GM12878 (cell line): Measurements from ENCODE around the gene HHIPL1. TPM values are rescaled to one million over a fixed set of nuclear protein-coding genes. Genes with fewer than 3 reads are reported as not detected.

Experiments used
- BHLHE40 ChIP-seq, 2 experiments: fragments of 450-650 bp in 1 of 2; IDR thresholded peaks; 2 replicates each; pipeline ENCODE4 v1.6.1; 2011 to 2017; ENCODE audit warnings: low read depth in 2 of 2, borderline replicate concordance in 1 of 2, improper control_type of control experiment in 1 of 2, low read length in 1 of 2, mild to moderate bottlenecking in 1 of 2
- CUX1 ChIP-seq: IDR thresholded peaks from 2 replicates; pipeline ENCODE4 v1.6.1; 2012; ENCODE audit warnings: improper control_type of control experiment, low read depth, low read length; ENCODE audit not compliant: insufficient replicate concordance
- IRF3 ChIP-seq: fragments of 450-650 bp; IDR thresholded peaks from 2 replicates; pipeline ENCODE4 v1.6.1; 2014; ENCODE audit warnings: mild to moderate bottlenecking
- PBX3 ChIP-seq: IDR thresholded peaks from 2 replicates; pipeline ENCODE4 v1.6.1; 2011; ENCODE audit warnings: mild to moderate bottlenecking, low read depth, low read length, moderate library complexity; ENCODE audit not compliant: insufficient replicate concordance
- SIN3A ChIP-seq: IDR thresholded peaks from 2 replicates; pipeline ENCODE4 v1.6.1; 2012; ENCODE audit warnings: low read depth, low read length, improper control_type of control experiment
- STAT1 ChIP-seq: fragments of 450-650 bp; conservative IDR thresholded peaks from 2 replicates; pipeline ENCODE4 v1.6.1; 2014; ENCODE audit warnings: antibody characterized with exemption, mild to moderate bottlenecking
- WRNIP1 ChIP-seq: IDR thresholded peaks from 2 replicates; pipeline ENCODE4 v1.6.1; 2011; ENCODE audit warnings: low read depth, low read length, improper control_type of control experiment, borderline replicate concordance
- YBX1 ChIP-seq: fragments of 450-650 bp; IDR thresholded peaks from 2 replicates; pipeline ENCODE4 v1.6.1; 2016; ENCODE audit warnings: antibody characterized with exemption
- polyA plus RNA-seq, 11 experiments: library from polyadenylated mRNA; depleted of rRNA in 4 of 11; unstranded in 6 of 11; stranded (reverse) in 5 of 11; fragments of >200 nt; fragmentation: Nextera tagmentation in 4 of 11; fragmentation: Illumina TruSeq in 1 of 11; extraction: Ambion mirVana in 4 of 11; extraction: Trizol in 1 of 11; gene quantifications; 1 replicate in 1 of 11; 2 replicates in 10 of 11; pipeline versions ENCODE4 v1.2.1 to v1.2.3, GENCODE V29; 2011 to 2016; ENCODE audit warnings: inconsistent platforms in 2 of 11, missing spikeins in 2 of 11, low read depth in 1 of 11
- total RNA-seq, 4 experiments: library from RNA; depleted of rRNA in 3 of 4; stranded (reverse); fragments of >200 nt in 3 of 4; fragmentation: Illumina TruSeq in 1 of 4; extraction: Trizol in 1 of 4; gene quantifications; 2 replicates each; pipeline versions ENCODE4 v1.2.1 to v1.2.3, GENCODE V29; 2013 to 2021

HHIPL1 gene
- total and polyA plus RNA-seq, 10 of the 15 experiments (the other 5 are each of a cell fraction or from before 2014, with no cell fraction given): 0.09 TPM; not detected in 9

- no peak for TF ChIP-seq CUX1
- TF ChIP-seq YBX1: no peak
- TF ChIP-seq BHLHE40 (IDR thresholded peaks at IDR 0.05; ENCODE audit: borderline replicate concordance in 1 of 2, low read depth in 2 of 2, low read length in 1 of 2): peak; percentile 95 to 99
- TF ChIP-seq IRF3: peak; percentile 77
- TF ChIP-seq WRNIP1: no peak
- 0 out of 2 replicates have a peak, but pooled peaks have one; percentile 61 for TF ChIP-seq STAT1
- TF ChIP-seq SIN3A: peak; percentile 14; the same call in 1 of the 2 replicates
- TF ChIP-seq PBX3: no peak
Observed at GRCh38 chr14:99604278-99604765, 40.6 kb upstream of the HHIPL1 start (continued).
